ENCODE measurements around the gene ZNF385B. TPM values are rescaled to one million over a fixed set of nuclear protein-coding genes. Genes with fewer than 3 reads are reported as not detected.

Gene ZNF385B
- total RNA-seq, 1 experiment from 2014 or later = 1.3 TPM

DNA sequence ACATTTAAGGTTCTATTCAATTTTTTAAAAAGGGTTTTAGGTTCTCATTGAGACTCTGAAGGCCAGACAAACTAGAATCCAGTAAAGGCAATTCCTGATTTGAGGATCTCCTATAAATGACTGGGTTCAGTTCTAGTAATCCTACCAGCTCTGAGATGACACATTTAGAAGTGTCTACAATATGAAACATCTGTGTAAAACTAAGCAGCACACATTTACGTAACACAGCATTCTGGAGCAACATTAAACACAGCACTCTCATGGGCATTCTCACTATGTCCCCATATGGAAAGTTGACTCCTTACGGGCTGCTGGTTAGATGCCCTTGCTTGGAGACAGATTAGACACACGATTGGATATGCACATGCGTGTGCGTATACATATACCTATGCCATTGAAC lies 114.4 kb downstream of the ZNF385B start:
- DNase-seq (ENCODE audit: low spot score) = no peak

GRCh38 chr2:179745635-179746256 lies 115.7 kb downstream of the ZNF385B start:
- no peak for DNase-seq (ENCODE audit: low spot score)

- DNase-seq (ENCODE audit: low spot score) = no peak
Observed at GRCh38 chr2:179744401-179744800, 117.0 kb downstream of the ZNF385B start.

DNA sequence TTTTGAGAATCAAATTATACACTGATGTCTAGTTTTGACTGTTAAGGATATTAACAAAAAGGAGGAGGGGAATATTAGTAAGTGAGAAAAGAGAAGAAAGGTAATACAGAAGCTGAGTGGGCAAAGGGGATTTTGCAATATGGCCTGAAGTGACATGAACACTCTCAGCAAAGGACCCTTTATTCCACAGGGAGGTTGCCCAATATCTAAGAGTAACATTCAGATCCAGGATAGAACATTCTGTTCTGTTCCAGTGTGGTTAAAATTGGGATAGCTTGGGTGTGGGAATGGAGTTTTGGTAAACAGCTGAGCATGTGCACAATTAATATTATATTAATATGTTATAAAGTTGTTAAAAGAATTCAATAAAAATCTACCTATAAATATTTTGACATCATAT lies 120.1 kb downstream of the ZNF385B start:
- no peak for DNase-seq (ENCODE audit: low spot score)

DNA sequence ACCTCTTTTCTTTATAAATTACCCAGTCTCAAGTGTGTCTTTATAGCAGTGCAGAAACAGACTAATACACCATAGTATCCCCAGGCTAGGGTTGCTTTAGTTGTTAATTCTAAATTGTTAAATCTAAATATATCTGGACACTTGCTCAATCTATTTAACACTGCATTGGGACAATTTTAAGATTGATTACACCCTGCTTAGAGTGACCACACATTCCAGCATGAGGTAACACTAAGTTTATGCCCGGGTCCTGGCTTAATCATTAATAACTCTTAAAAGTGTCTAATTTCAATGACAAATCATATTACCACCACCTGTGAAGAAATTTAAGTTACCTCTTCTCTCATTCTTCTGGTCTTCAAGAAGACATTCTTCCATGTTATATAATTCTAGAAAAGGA lies 131.4 kb downstream of the ZNF385B start:
- no peak for DNase-seq (ENCODE audit: low spot score)

DNA sequence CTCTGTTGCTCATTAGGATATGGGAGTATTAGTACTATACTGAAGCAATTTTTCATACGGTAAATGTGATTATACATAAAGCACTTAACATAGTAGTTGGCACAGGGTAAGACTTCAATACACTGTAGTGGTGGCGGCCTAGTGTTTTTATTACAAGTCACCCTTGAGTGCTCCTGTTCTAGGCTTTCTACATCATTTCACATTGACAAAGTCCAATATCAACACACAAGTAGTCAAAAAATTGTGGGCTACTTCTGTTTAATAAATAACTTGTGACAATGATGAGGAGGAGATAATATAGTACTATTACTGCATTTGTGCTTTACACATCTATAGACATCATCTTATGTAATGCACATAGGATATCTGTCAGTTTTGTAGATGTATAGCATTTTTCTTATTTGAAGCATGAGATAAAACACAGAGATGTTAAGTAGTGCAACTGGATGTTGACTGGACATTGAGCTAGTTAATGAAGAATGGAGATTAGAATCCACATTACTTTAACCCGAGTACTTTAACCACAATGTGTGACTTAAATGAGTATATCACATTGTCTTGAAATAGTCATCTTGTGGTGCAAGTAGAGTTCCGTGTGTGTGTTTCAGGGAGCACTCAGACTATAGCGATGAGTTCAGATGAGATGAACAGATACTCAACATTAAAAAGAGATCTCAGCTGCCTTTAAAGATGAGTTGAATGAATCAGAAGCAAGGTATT lies 134.8 kb downstream of the ZNF385B start:
- no peak for DNase-seq (ENCODE audit: low spot score)

DNA sequence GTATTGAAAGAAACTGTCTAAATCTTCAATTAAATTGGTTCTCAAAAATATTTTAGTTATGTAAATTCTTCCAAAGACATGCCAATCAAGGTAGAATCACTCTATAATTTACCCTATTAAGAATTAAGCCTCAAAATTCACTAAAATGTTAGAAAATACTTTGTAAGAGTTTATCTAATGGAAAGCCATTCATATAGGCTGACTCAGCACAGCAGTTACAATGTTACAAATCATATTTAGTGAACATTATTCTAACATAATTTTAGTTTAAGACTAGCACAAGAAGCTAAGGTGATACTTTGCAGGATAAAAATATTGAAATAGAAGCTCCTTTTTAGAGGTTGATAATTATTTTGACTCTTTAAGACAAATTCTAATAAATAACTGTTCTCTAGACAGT lies 137.0 kb downstream of the ZNF385B start:
- DNase-seq (ENCODE audit: low spot score) = no peak

DNA sequence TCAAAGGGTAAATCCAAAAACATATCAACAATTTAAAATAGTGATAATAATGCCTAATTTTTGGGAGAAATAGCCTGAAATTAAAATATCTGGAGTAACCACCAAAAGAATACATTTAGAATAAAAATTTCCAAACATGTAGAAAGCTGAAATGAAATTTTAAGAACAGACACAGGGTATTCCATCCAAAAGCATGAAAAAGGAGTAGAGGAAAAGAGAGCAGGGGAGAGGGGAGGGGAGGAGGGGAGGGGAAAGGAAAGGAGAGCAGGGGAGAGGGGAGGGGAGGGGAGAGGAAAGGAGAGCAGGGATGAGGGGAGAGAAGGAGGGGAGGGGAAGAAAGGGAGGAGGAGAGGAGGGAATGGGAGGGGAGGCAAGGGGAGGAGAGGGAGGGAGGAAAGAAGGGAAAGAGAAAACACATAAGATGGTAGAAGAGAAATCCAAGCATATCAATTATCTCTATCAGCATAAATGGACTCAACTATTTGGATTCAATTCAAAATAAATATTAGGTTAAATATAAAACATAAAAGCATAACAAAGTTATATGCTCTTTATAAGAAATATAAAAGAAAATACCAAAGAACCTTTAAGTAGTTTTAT lies 141.1 kb downstream of the ZNF385B start:
- no peak for DNase-seq (ENCODE audit: low spot score)

GRCh38 chr2:179715871-179716270 lies 145.5 kb downstream of the ZNF385B start:
- no peak for DNase-seq (ENCODE audit: low spot score)

DNA sequence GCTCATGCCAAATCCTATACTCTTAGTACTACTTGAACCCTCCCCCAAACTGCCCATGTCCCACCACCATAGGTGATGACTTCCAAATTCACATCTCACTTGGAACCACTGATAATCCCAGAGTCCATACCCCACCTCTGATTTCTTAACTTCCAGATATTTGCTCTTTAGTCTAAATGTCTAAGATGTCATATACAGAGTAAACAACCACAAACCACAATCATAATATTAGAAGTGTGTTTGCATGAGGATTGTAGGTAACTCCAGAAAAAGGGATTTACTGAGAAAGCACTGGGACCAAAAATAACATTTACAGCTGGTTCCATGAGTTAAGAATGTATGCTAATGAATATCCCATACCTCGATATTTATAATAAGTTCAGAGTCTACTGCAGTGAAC lies 146.2 kb downstream of the ZNF385B start:
- DNase-seq (ENCODE audit: low spot score) = peak; percentile 12

DNA sequence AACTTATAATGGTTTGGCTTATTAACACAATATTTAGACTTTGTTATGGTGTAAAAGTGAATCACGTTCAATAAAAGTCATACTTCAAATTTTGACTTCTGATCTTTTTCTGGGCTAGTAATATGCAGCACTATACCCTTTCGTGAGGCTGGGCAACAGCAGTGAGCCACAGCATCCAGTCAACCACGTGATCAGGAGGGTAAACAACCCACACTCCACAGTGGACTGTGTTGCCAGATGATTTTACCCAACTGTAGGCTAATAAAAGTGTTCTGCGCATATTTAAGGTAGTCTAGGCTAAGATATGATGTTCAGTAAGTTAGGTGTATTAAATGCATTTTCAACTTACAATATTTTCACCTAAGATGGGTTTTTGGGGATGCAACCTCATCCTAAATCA lies 148.6 kb downstream of the ZNF385B start:
- DNase-seq (ENCODE audit: low spot score) = no peak

DNA sequence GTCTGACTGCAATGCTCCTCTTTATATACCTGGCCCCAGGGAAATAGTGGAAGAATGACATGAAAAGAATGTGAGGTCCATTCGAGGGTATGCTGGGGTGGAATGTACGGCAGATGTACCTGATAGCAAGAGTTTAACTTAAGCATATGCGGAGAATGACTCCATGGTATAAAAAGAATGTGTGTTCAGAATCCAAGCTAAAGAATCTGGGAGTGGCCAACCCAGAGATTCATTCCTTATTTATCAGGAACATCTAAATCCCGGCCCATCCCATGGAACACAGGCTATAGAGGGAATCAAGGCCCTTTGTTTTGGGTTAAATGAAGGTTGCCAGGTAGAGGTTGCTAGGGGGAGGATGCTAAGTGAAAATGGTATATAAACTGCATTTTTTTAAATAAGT lies 150.0 kb downstream of the ZNF385B start:
- DNase-seq (ENCODE audit: low spot score) = no peak

DNA sequence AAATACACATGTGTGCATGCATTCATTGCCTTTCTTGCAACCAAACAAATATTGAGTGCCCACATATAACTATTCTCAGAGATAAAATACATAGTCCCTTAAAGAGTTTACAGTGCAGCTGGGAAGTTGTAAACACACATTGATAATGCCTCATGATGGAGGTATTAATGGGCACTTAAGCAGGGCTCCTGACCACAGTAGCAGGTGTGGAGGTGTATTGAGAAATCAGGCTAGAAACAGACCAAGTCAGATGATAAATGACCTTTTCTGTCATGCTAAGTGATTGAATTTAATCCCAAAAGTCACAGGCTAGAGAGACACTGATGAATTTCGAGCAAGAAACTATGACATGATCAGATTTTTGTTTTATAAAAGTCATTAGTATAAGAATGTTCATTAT lies 157.7 kb downstream of the ZNF385B start:
- no peak for DNase-seq (ENCODE audit: low spot score)

DNA sequence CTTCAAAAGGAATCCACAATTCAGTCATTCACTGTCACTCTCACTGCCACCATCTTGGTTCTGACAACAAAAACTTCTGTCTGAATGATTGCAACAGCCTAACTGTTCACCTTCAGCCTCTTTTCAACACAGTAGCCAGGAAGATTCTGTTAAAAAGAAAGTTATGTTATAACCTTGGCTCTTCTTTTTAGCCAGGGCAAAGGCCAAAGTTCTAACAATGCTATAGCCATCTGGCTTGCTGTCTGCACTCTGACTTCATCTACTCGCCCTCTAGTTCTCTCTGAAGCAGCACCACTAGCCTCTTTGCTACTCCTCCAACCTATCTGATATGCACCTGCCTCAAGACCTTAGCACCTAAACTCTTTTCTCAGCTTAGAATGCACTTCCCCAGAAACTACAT lies 158.5 kb downstream of the ZNF385B start:
- no peak for DNase-seq (ENCODE audit: low spot score)

- no peak for DNase-seq (ENCODE audit: low spot score)
Observed at GRCh38 chr2:179701524-179702110, 159.8 kb downstream of the ZNF385B start.

DNA sequence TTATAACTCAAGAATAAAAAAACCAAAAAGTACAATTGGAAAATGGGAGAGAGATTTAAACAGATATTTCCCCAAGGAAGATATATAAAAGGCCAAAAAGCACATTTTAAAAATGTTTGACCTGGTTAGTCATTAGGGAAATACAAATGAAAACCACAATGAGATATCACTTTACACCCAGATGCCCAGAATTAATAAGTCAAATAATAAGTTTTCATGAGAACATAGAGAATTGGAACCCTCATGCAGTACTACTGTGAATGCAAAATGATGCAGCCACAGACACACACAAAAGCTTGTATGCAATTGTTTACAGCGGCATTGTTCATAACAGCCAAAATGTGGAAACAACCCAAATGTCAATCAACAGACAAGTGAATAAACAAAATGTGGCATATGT lies 165.9 kb downstream of the ZNF385B start:
- DNase-seq (ENCODE audit: low spot score) = no peak

DNA sequence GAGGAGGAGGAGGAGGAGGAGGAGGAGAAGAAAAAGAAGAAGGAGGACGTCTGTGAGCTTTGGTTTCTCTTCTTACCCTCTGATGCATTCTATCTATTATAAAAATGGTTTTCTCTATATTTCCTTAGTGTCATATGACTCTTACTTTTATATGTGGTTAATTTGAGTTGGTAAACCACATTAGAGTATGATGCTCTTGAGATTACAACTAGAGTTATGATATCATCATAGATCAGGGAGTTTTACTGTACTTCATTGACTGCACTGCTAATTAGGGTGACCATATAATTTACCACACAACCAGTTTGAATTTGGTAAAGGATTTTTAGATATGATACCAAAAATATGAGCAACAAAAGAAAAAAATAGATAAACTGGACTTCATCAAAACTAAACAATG lies 166.4 kb downstream of the ZNF385B start:
- no peak for DNase-seq (ENCODE audit: low spot score)

DNA sequence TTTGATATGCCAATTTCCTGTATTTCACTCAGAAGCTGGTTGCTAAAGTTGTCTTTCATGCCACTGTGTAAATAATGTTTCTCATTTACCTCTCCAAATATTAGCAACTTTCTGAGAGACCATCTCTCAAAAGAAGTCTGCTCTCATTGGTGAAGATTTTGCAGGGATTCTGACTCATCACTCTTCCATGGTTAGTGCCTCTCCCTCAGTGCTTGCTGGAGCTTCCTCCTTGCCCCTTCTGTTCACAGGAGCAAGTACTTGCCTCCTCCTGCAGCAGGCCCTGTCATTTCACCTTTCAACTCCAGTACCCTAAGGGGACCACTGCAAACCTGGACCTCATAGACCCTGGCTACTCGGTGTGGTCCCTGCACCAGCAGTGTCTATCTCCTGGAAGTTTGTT lies 168.8 kb downstream of the ZNF385B start:
- DNase-seq (ENCODE audit: low spot score) = no peak

DNA sequence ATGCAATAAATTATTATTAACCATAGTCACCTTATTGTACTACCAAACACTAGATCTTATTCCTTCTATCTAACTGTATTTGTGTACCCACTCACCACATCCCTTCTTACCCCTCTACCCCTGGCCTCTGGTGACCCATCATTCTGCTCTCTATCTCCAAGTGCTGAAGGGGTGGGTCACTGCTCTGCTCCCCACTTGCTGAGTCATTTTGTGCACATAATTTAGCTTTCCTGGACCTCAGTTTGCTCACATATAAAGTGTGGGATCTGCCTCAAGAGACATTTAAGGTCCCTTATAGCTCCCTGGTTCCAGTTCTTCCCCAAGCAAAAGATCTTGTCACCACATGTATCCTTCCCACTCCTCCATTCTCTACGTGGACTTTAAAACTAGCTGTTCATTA lies 169.4 kb downstream of the ZNF385B start:
- no peak for DNase-seq (ENCODE audit: low spot score)

DNA sequence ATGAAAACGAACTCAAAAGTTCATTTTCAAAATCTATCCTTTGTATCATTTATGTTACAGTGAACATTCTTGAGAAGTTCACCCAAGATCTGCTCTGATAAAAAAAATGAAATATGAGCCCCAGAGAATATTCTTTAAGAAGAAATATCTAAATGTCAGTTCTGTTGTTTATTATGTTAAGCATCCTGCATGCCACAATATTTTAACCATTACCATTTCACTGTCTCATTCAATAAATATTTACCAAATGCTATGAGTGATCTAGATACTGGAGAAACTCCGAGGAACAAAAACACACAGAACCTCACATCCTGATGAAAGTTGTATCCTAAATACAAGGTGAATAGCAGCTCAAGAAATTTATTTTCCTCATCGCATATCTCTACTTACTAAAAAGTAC lies 170.2 kb downstream of the ZNF385B start:
- no peak for DNase-seq (ENCODE audit: low spot score)

DNA sequence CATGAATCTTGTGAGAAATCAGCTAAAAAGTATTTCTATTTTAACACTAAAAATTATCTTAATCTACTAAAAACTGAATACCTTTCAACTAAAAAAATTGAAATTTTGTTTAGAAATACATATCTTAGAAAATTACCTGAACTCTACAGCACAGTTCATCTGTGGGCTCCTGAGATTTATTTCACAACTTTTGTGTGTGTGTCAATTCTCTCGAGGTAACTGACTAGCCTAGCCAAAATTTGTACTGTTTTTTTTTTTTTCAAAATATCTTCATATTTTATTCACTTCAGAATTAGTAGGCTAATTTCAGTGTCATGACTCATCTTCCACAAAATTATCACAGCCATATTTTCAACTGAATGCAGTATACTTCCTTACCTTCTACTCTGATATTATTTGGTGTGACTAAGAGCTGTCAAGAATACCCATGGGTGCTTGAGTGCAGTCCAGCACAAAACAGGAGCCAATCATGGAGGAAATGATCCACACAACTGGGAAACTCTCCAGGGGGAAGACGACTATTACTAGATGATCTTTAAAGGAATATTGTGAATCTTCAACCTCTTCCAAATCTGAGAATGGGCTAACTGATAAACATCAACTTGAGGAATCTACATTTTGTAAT lies 174.6 kb downstream of the ZNF385B start:
- DNase-seq (ENCODE audit: low spot score) = no peak

DNA sequence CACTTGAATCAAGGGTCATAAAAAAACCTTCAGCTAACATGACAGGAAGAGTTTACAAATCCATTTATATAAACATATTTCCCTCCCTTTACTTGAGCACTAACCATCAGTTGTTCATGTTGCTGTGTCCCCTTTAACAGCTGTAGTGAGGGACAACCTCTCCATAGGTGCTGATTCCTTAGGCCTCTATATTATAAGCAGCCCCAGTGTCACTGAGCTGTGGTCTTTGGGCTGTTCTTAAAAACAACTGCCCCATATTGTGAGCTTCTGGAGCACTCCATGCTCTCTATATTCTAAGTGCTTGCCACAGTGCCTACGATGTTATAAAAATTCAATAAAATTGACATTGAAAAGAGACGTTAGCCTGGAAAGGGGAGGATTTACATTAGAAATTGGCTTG lies 175.3 kb downstream of the ZNF385B start:
- DNase-seq (ENCODE audit: low spot score) = no peak

DNA sequence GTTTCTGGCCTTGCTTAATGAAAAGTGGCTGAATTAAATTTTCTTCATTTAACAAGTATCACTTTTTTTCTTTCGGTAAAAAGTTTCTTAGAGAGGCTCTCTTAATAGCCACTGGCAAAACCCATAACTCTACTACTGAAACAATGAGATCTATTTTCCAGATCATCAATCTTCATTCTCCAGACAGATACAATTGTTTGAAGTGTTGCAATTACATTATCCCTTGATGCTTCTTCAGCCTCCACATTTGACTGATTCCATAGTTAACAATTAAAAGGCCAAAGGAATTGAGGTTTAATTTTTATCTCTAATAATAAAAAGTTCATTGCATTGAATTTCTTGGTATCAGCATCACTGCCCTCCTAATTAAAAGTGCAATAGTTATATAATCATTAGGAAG lies 176.3 kb downstream of the ZNF385B start:
- no peak for DNase-seq (ENCODE audit: low spot score)

All from H4 (cell line).